Endodermal cell (in vitro differentiated cells): Measurements from ENCODE around the gene KRTAP8-1. TPM values are rescaled to one million over a fixed set of nuclear protein-coding genes. Genes with fewer than 3 reads are reported as not detected.

Experiments used
- DNase-seq: peaks from one replicate; pipeline ENCODE4 v3.0.0-alpha.2; 2017
- H3K27ac ChIP-seq: 2 replicates; pipeline ENCODE4 v1.5.1; 2013; ENCODE audit warnings: mild to moderate bottlenecking, low read depth, low read length, moderate library complexity
- H3K27me3 ChIP-seq: 2 replicates; pipeline ENCODE4 v1.6.1; 2013; ENCODE audit warnings: mild to moderate bottlenecking, low read length, moderate library complexity; ENCODE audit not compliant: insufficient read depth, control insufficient read depth, poor library complexity, severe bottlenecking
- H3K36me3 ChIP-seq: 2 replicates; pipeline ENCODE4 v1.7.0; 2013; ENCODE audit warnings: mild to moderate bottlenecking, low read length, moderate library complexity; ENCODE audit not compliant: control insufficient read depth, insufficient read depth
- H3K4me1 ChIP-seq: one replicate; pipeline ENCODE4 v1.7.0; 2013; ENCODE audit warnings: low read length; ENCODE audit not compliant: control insufficient read depth, insufficient read depth
- H3K4me3 ChIP-seq: 2 replicates; pipeline ENCODE4 v1.5.1; 2013; ENCODE audit warnings: mild to moderate bottlenecking, low read length, moderate library complexity
- H3K9ac ChIP-seq: 2 replicates; pipeline ENCODE4 v1.6.1; 2013; ENCODE audit warnings: mild to moderate bottlenecking, low read length, moderate library complexity; ENCODE audit not compliant: poor library complexity, severe bottlenecking; ENCODE audit errors: extremely low read depth
- H3K9me3 ChIP-seq: 2 replicates; pipeline ENCODE4 v1.6.1; 2013; ENCODE audit warnings: mild to moderate bottlenecking, low read length, moderate library complexity; ENCODE audit not compliant: control insufficient read depth
- H3K27ac Mint-ChIP-seq: 2 replicates; pipeline ENCODE4 v1.8.0; 2020; ENCODE audit warnings: mixed read lengths
- H3K27me3 Mint-ChIP-seq: 2 replicates; pipeline ENCODE4 v1.8.0; 2021; ENCODE audit warnings: mild to moderate bottlenecking, mixed read lengths; ENCODE audit not compliant: insufficient read depth
- H3K36me3 Mint-ChIP-seq: 2 replicates; pipeline ENCODE4 v1.8.0; 2020; ENCODE audit warnings: low read depth, mixed read lengths
- H3K4me1 Mint-ChIP-seq: 2 replicates; pipeline ENCODE4 v1.8.0; 2020; ENCODE audit warnings: mixed read lengths
- H3K4me3 Mint-ChIP-seq: 2 replicates; pipeline ENCODE4 v1.8.0; 2020; ENCODE audit warnings: mild to moderate bottlenecking, moderate library complexity, mixed read lengths
- H3K9me3 Mint-ChIP-seq: 2 replicates; pipeline ENCODE4 v1.8.0; 2020; ENCODE audit warnings: mild to moderate bottlenecking, mixed read lengths
- WGBS, 2 experiments: methylation state at CpG; one replicate each; pipeline versions ENCODE4 v1.1.5 to v1.1.7; 2013; ENCODE audit warnings: missing lambda C conversion rate in 2 of 2, mixed read lengths in 1 of 2; ENCODE audit not compliant: insufficient coverage in 1 of 2, insufficient read length in 1 of 2; 5-methylcytosine and 5-hydroxymethylcytosine counted together
- total RNA-seq, 2 donors: library from RNA; stranded (reverse); fragmentation: NEBNext Ultra II Directional in 1 of 2; extraction: Animal tissue kit (Norgen Biotek cat#: 25700) in 1 of 2; gene quantifications; 2 replicates in 1 of 2; 3 replicates in 1 of 2; pipeline ENCODE4 v1.2.1, GENCODE V29; 2021
- TF ChIP-seq, protein P1 (sequence below): fragments of 200-600 bp; sonication (generic); conservative IDR thresholded peaks from 2 replicates; pipeline ENCODE4 v1.5.0; 2021; ENCODE audit warnings: antibody characterized with exemption, mild to moderate bottlenecking

KRTAP8-1 gene
- total RNA-seq, 2 donors from 2014 or later: not detected

DNA sequence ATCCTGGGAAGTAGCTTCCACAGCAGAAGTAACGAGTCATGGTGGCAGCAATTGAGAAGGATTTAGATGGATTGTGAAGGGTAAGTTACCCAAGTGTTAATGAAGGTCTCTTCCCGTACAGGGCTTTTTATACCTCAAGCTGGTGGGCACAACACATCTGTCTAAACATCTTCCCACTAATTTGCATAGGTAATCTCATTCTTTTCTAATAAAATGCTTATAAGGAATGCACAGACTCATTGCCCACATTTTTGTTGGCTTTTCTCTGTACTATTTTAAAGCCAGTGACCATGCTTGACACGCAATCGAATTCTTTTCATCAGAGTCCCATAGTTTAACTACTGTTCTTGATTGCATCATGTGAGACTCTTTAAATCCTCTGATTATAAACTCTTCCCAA lies 16.6 kb upstream of the KRTAP8-1 start, which contains the start of gene KRTAP7-1:
Gene KRTAP7-1 (minus strand): TSS at position 101 of the 400 bp plus-strand sequence. CDS start 61 bp downstream, at position 40.
- no peaks in the 10 kb centered on the region for H3K36me3 Mint-ChIP-seq
- H3K9me3 Mint-ChIP-seq: no peaks in the 10 kb centered on the region
- TF ChIP-seq, protein P1, sequence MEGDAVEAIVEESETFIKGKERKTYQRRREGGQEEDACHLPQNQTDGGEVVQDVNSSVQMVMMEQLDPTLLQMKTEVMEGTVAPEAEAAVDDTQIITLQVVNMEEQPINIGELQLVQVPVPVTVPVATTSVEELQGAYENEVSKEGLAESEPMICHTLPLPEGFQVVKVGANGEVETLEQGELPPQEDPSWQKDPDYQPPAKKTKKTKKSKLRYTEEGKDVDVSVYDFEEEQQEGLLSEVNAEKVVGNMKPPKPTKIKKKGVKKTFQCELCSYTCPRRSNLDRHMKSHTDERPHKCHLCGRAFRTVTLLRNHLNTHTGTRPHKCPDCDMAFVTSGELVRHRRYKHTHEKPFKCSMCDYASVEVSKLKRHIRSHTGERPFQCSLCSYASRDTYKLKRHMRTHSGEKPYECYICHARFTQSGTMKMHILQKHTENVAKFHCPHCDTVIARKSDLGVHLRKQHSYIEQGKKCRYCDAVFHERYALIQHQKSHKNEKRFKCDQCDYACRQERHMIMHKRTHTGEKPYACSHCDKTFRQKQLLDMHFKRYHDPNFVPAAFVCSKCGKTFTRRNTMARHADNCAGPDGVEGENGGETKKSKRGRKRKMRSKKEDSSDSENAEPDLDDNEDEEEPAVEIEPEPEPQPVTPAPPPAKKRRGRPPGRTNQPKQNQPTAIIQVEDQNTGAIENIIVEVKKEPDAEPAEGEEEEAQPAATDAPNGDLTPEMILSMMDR: no peak

DNA sequence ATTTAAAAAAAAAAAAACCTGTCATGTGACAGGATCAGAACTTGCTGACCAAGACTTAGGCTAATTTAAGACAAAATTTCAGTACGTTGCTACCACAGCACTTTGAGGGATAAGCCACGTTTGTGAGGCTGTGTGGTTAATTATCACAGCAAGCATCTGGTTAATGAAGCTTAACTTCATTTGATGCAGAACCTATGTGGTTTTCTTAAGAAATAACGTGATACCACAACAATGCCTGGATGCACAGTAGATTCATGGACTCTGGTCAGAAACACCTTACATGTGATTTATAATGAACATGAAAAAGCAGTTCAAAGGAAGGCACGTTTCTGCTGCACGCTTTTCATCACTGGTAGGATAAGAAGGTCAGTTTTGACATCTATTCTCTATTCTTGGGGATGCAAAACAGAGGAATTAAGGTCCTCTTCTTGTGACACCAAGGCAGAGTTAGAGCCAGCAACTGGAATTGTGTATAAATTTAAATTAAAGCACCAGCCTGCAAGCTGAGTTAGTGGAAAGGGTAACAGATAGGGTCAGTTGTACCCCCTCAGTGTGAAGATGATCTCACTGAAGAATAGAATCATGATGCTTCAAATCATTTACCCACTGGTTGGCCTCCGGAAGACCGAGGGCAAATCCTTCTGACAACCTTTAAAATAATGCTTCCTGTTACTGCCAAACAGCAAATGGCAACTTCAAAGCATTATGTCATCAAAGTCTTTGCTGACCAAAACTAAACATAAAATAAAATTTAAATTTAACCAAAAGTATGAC lies 6.0 kb upstream of the KRTAP8-1 start:
- Mint-ChIP-seq H3K4me3 (no peak overlapping the region), H3K27me3 (no peaks in the 10 kb centered on the region), H3K27ac (no peak overlapping the region), H3K36me3 (no peaks in the 10 kb centered on the region), H3K9me3 (no peaks in the 10 kb centered on the region), H3K4me1 (no peaks in the 10 kb centered on the region)
- Histone ChIP-seq H3K9me3 (no peaks in the 10 kb centered on the region), H3K4me1 (no peaks in the 10 kb centered on the region), H3K27ac (no peak overlapping the region), H3K36me3 (no peaks in the 10 kb centered on the region), H3K27me3 (no peaks in the 10 kb centered on the region), H3K9ac (no peak overlapping the region), H3K4me3 (no peak overlapping the region)
- WGBS, 2 experiments: 86 to 87% methylated on average over 7 of the region's 7 CpGs
- TF ChIP-seq, protein P1: no peak
- no peak for DNase-seq

More for the DNA sequence above, 16.6 kb upstream of the KRTAP8-1 start, which contains the start of gene KRTAP7-1:
- Histone ChIP-seq H3K9me3 (no peaks in the 10 kb centered on the region), H3K4me1 (no peaks in the 10 kb centered on the region), H3K27ac (no peak within 1 kb of the TSS), H3K27me3 (no peaks in the 10 kb centered on the region), H3K36me3 (no peaks in the 10 kb centered on the region), H3K9ac (no peak within 1 kb of the TSS), H3K4me3 (no peak within 1 kb of the TSS)
- 91 to 100% methylated on average over 3 to 4 of the region's 4 CpGs for WGBS, 2 experiments
- Mint-ChIP-seq H3K4me1 (no peaks in the 10 kb centered on the region), H3K4me3 (no peak within 1 kb of the TSS), H3K27ac (no peak within 1 kb of the TSS), H3K27me3 (no peaks in the 10 kb centered on the region)
- no peak for DNase-seq

DNA sequence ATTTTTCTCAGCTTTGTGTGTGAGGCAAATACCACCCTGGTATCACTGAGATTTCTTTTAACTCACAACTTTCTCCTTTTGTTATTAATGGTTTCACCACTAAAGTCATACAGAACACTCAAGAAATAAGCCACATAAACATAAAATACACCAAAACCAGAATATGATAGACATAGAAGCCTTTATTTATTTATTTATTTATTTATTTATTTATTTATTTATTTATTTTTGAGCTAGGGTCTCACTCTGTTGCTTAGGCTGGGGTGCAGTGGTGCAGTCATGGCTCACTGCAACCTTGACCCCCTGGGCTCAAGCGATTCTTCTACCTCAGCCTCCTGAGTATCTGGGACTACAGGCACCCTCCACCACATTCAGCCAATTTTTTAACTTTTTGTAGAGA lies 12.5 kb downstream of the KRTAP8-1 start:
- no peak overlapping the region for H3K4me3 Mint-ChIP-seq
- no peaks in the 10 kb centered on the region for H3K36me3 ChIP-seq
- H3K4me1 ChIP-seq: no peaks in the 10 kb centered on the region
- H3K27me3 ChIP-seq: no peaks in the 10 kb centered on the region
- H3K4me3 ChIP-seq: no peak overlapping the region
- no peaks in the 10 kb centered on the region for H3K9me3 ChIP-seq
- H3K4me1 Mint-ChIP-seq: no peaks in the 10 kb centered on the region
- H3K27ac Mint-ChIP-seq: no peak overlapping the region
- no peak overlapping the region for H3K9ac ChIP-seq
- H3K27me3 Mint-ChIP-seq: no peaks in the 10 kb centered on the region
- no peak for DNase-seq
- H3K36me3 Mint-ChIP-seq: no peaks in the 10 kb centered on the region
- no peak overlapping the region for H3K27ac ChIP-seq
- 85 to 88% methylated on average over 1 of the region's 1 CpG for WGBS, 2 experiments
- TF ChIP-seq, protein P1: no peak
- peaks cover 19% of the 10 kb centered on the region for H3K9me3 Mint-ChIP-seq
